AML-193 (cell line): Measurements from ENCODE around the gene USE1.
"Not testable (repeated sequence)": the region's sequence is repeated elsewhere in the genome, so short reads cannot be mapped to it uniquely, and the experiment has no call there.

Experiments
- DNase-seq, 2 experiments: peaks; one replicate each; lab custom pipeline; 2025; lab: John Stamatoyannopoulos, UW

USE1 gene

GRCh38 chr19:17215127-17215971 lies at the start of gene USE1:
Gene USE1 (plus strand): TSS chr19:17215357. CDS start chr19:17215406, 49 bp downstream.
- DNase-seq = peak; percentile 83 to 89

GRCh38 chr19:17165715-17166114 lies 49.4 kb upstream of the USE1 start:
- no peak for DNase-seq

GRCh38 chr19:17170538-17171297 lies 44.4 kb upstream of the USE1 start:
- DNase-seq = no peak

GRCh38 chr19:17171874-17172273 lies 43.3 kb upstream of the USE1 start:
- no peak for DNase-seq

GRCh38 chr19:17172624-17173345 lies 42.4 kb upstream of the USE1 start:
- no peak for DNase-seq

- DNase-seq = no peak
These were observed 36.9 kb upstream of the USE1 start for GRCh38 chr19:17178291-17178690.

- DNase-seq = no peak
These were observed 34.0 kb upstream of the USE1 start for GRCh38 chr19:17180997-17181702.

- no peak for DNase-seq
These were observed 31.8 kb upstream of the USE1 start for GRCh38 chr19:17183271-17183761.

GRCh38 chr19:17183858-17184321 lies 31.3 kb upstream of the USE1 start:
- DNase-seq = no peak

GRCh38 chr19:17184371-17184841 lies 30.8 kb upstream of the USE1 start:
- no peak for DNase-seq

GRCh38 chr19:17185590-17185989 lies 29.6 kb upstream of the USE1 start:
- DNase-seq = no peak

- not testable (repeated sequence) for DNase-seq
These were observed 23.4 kb upstream of the USE1 start for GRCh38 chr19:17191736-17192135.

GRCh38 chr19:17192751-17193150 lies 22.4 kb upstream of the USE1 start:
- DNase-seq = no peak

- no peak for DNase-seq
These were observed 20.5 kb upstream of the USE1 start for GRCh38 chr19:17194608-17195007.

GRCh38 chr19:17195106-17195505 lies 20.1 kb upstream of the USE1 start:
- DNase-seq = no peak

GRCh38 chr19:17196610-17197009 lies 18.5 kb upstream of the USE1 start:
- DNase-seq = no peak

- no peak for DNase-seq
These were observed 17.5 kb upstream of the USE1 start for GRCh38 chr19:17197666-17198065.

- no peak for DNase-seq
These were observed 14.6 kb upstream of the USE1 start for GRCh38 chr19:17200408-17201079.

- DNase-seq = no peak
These were observed 12.9 kb upstream of the USE1 start for GRCh38 chr19:17202249-17202648.

- DNase-seq = no peak
These were observed 12.4 kb upstream of the USE1 start for GRCh38 chr19:17202713-17203112.
